ENCODE data around the gene CERS1. TPM values are rescaled to one million over a fixed set of nuclear protein-coding genes. Genes with fewer than 3 reads are reported as not detected.

CERS1 gene
- total RNA-seq, 1 donor = 1.3 TPM

DNA sequence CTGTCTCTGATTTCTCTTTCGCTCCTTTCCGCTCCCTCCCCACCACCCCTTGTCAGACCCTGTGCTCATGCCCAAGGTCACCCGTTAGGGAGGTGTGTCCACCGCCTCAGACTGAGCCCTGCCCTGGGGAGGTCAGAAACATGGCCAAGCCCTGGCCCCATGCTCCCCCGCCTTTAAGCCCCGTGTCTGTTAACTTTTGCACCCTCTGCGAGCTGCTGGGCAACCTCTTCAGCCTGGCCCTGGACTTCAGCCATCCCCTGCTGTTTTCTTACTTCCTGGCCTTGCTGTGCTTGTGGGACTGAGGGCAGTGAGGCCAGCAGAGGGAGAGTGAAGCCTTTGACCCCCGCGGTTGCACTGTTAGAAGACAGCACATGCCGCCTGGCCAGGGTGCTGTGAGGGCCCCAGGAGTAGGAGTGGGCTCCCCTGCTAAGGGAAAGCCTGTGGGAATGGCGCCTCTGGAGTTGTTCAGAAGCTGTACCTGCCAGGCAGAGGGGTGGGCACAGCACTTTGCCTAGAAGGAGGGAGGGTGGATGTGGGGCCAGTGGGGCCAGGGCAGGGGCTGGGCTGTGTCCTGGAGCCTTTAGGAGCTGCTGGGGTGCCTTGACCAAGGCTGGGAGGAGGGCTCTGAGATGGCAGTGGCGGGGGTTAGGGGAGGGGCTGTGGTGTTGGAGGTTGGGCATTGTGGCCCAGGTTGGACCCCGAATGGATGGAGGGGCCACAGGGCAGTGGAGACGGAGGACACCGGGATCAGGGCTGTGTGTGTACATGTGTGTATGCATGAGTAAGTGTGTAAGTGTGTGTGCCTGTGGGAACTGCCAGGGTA lies 56.3 kb downstream of the CERS1 start:
- TF ChIP-seq, protein P1, sequence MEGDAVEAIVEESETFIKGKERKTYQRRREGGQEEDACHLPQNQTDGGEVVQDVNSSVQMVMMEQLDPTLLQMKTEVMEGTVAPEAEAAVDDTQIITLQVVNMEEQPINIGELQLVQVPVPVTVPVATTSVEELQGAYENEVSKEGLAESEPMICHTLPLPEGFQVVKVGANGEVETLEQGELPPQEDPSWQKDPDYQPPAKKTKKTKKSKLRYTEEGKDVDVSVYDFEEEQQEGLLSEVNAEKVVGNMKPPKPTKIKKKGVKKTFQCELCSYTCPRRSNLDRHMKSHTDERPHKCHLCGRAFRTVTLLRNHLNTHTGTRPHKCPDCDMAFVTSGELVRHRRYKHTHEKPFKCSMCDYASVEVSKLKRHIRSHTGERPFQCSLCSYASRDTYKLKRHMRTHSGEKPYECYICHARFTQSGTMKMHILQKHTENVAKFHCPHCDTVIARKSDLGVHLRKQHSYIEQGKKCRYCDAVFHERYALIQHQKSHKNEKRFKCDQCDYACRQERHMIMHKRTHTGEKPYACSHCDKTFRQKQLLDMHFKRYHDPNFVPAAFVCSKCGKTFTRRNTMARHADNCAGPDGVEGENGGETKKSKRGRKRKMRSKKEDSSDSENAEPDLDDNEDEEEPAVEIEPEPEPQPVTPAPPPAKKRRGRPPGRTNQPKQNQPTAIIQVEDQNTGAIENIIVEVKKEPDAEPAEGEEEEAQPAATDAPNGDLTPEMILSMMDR (IDR thresholded peaks at IDR 0.05; ENCODE audit: insufficient read depth, low read depth, low read length) = no peak
- H3K4me3 ChIP-seq (ENCODE audit: low read depth, low read length) = no peak overlapping the region
- peak; percentile 55 for DNase-seq (ENCODE audit: low read depth)

DNA sequence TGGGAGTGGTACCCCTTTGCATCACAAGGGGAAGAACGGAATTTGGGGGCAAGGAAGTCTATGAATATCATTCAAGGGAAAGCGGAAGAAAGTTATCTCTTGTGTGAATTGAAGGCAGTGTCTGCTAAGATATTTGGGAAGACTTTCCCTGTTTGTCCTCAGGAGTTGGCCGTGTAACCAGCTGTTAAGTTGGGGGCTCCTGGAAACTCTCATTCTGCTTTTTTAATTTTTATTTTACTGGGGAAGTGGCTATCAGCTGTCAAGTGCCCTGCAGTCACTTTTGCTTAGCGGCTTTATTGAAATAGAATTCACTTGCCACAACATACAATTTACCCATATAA lies 61.3 kb downstream of the CERS1 start:
- peak overlapping the region; percentile 65 for H3K4me3 ChIP-seq (ENCODE audit: low read depth, low read length)
- TF ChIP-seq, protein P1 (IDR thresholded peaks at IDR 0.05; ENCODE audit: insufficient read depth, low read depth, low read length) = no peak
- DNase-seq (ENCODE audit: low read depth) = no peak

DNA sequence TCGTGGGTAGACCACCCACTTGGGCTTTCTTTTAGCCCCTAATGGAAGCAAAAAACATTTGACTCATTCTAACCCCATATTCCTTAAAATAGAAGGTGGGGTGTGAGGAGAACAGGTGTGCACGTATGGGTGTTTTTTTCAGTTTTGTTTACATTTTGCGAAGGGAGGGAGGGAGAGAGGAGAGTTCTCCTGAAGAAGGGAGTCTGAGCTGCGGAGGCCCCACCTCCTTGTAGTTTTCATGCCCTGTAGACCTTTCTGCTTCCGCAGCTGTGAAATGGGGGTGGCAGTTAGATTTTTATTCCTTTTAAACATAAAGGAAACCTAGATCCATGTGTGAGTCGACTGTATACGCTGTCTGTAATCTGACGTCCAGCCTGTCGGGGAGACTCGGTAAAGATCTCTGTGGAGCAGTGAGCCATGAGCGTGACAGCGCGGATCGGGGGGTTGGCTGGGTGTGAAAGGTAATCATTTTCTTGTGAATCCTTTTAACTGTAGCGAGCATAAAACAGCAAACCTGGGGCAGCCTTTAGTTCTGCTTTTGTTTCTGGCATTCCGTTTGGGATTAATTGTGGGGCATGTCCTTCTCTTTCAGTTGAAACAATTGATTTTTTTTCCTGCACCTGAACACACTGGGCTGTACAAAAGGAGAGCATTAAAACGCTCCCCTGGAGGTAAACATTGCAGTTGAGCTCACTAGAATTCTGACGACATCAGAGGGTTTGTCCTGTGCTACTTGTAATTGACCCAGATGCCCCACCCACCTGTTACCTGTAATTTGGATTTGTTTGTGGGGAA lies 61.9 kb downstream of the CERS1 start:
- DNase-seq (ENCODE audit: low read depth) = no peak
- TF ChIP-seq, protein P1 (IDR thresholded peaks at IDR 0.05; ENCODE audit: insufficient read depth, low read depth, low read length) = no peak

DNA sequence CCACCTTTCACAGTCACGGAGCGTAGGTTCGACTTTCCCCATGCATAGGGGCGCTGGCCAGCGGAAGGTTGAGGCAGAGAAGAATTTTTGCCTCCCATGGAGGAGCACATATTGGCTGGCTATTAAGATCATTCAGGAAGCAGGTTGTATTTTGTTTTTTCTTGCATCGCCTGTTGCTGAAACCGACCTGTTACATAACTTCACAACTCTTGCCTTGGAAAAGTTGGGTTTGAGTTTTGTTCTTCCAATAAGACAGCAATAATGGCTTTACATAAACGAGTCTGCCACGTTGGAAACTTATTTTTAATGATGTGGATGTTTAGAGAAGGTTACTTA lies 62.8 kb downstream of the CERS1 start:
- no peak for DNase-seq (ENCODE audit: low read depth)
- TF ChIP-seq, protein P1 (IDR thresholded peaks at IDR 0.05; ENCODE audit: insufficient read depth, low read depth, low read length) = no peak
- H3K4me3 ChIP-seq (ENCODE audit: low read depth, low read length) = peak overlapping the region; percentile 65

More for the DNA sequence above, 61.9 kb downstream of the CERS1 start:
- peak overlapping the region; percentile 65 for H3K4me3 ChIP-seq (ENCODE audit: low read depth, low read length)

DNA sequence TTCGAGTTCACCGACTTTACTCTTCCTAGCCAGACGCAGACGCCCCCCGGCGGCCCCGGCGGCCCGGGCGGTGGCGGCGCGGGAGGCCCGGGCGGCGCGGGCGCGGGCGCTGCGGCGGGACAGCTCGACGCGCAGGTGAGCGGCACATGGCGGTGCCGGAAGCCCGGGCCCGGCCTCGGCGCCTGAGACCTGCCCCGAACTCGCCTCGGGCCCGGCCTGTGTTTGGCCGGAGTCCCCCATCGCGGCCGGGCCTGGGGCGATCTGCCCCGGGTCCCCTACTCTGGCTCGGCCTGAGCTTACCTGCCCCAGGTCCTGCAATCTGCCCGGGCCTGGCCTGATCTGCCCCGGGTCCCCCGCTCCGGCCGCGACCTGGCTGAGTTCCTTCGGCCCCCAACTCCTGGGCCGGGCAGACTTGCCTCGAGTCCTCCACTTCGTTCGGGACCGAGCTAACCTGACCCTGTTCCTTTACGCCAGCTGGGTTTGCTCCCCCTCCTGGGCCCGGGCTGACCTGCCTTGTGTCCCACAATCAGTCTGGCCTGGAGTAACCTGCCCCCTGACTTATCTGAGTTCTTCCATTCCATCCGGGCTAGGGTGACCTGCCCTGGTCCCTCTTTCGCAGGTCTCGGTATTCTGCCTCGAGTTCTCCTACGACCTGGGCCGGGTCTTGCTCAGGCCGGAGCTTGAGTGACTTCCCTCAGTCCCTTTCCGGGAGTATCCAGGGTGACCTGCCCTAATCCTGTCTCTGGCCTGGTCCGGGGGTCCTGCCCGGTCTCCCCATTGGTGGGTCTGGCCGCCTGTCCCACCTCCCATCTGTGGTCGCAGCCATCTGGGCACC lies 63.4 kb downstream of the CERS1 start:
- peak overlapping the region; percentile 65 for H3K4me3 ChIP-seq (ENCODE audit: low read depth, low read length)
- TF ChIP-seq, protein P1 (IDR thresholded peaks at IDR 0.05; ENCODE audit: insufficient read depth, low read depth, low read length) = no peak
- DNase-seq (ENCODE audit: low read depth) = no peak

DNA sequence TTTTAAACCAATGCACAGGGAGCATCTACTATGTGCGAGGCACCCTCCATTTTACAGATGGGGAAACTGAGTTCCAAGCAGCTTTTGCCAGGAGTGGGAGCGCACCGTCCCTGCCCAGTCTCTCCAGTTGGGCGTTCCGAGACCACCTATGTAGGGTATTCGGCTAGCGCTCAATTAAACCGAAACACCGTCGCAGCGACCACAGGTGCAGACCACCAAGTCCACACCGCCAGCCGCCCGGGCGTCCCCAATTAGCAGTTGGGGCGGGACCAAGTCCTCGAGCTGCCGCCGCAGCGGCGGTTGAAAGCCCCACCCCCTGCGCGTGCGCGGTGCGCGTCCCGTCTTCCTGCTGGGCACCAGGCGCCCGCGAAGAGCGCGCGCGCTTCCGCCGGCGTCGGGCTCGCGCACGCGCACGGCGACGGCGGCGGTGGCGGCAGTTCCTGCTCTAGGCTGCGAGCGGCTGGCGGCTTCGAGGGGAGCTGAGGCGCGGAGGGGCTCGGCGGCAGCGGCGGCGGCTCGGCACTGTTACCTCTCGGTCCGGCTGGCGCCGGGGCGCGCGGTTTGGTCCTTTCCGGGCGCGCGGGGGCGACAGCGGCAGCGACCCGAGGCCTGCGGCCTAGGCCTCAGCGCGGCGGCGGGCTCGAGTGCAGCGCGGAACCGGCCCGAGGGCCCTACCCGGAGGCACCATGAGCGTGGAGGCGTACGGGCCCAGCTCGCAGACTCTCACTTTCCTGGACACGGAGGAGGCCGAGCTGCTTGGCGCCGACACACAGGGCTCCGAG lies 64.2 kb downstream of the CERS1 start, which contains the start of gene UPF1:
TSS of gene UPF1 (plus strand) at position 436 of the 782 bp plus-strand sequence. CDS start at position 687, 251 bp downstream.
- DNase-seq (ENCODE audit: low read depth) = peak; percentile 92
- H3K4me3 ChIP-seq (ENCODE audit: low read depth, low read length) = peak within 1 kb of the TSS; percentile 65
- TF ChIP-seq, protein P1 (IDR thresholded peaks at IDR 0.05; ENCODE audit: insufficient read depth, low read depth, low read length) = no peak
